Effector memory CD4-positive, alpha-beta T cell (primary cell): Measurements from ENCODE around the gene MPRIP.
"Not testable (repeated sequence)": the region's sequence is repeated elsewhere in the genome, so short reads cannot be mapped to it uniquely, and the experiment has no call there.

ENCODE experiments used
- DNase-seq, 3 donors: peaks; one replicate each; pipeline ENCODE4 v3.0.0-alpha.2; 2020
- H3K27ac ChIP-seq: 2 replicates; pipeline ENCODE4 v1.7.0; 2013; ENCODE audit warnings: mild to moderate bottlenecking, low read length, moderate library complexity; ENCODE audit not compliant: insufficient read depth, poor library complexity, severe bottlenecking
- H3K27me3 ChIP-seq: replicated peaks from 2 replicates; pipeline ENCODE4 v1.7.0; 2013; ENCODE audit warnings: mild to moderate bottlenecking, low read length; ENCODE audit not compliant: insufficient read depth, control insufficient read depth, poor library complexity, severe bottlenecking
- H3K36me3 ChIP-seq: 2 replicates; pipeline ENCODE4 v1.7.0; 2013; ENCODE audit warnings: mild to moderate bottlenecking, low read length, moderate library complexity; ENCODE audit not compliant: control insufficient read depth, insufficient read depth
- H3K4me1 ChIP-seq: 2 replicates; pipeline ENCODE4 v1.7.0; 2013; ENCODE audit warnings: low read length, mild to moderate bottlenecking; ENCODE audit not compliant: control insufficient read depth, insufficient read depth, poor library complexity, severe bottlenecking
- H3K4me3 ChIP-seq: 2 replicates; pipeline ENCODE4 v1.7.0; 2013; ENCODE audit warnings: low read length, low read depth, mild to moderate bottlenecking; ENCODE audit not compliant: insufficient read depth, poor library complexity, severe bottlenecking
- H3K9me3 ChIP-seq: 2 replicates; pipeline ENCODE4 v1.7.0; 2013; ENCODE audit warnings: mild to moderate bottlenecking, low read length, moderate library complexity; ENCODE audit not compliant: control insufficient read depth

MPRIP gene

DNA sequence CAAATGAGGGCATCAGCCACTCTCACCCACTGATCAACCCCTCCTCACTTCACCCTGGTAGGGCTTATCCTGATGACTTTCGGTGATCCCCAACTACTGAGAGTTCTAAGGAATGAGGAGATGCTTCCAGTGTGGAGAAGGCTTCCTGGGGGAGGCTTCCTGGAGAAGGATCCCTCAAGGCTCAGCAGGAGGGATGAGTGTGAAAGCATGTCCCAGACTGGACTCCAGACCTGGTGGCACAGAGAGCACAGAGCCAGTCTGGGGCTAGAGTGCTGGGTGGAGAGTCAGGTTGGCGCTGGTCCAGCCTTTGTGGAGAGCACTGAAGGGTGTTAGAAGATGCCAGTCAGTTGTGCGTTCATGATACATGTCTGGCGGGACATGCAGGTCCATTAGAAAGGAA lies 110.1 kb downstream of the MPRIP start:
- peaks cover 49% of the 10 kb centered on the region for H3K36me3 ChIP-seq
- H3K4me1 ChIP-seq: peaks cover 37% of the 10 kb centered on the region
- no peaks in the 10 kb centered on the region for H3K9me3 ChIP-seq
- no peak overlapping the region for H3K4me3 ChIP-seq
- H3K27me3 ChIP-seq: no peaks in the 10 kb centered on the region
- peak overlapping the region; percentile 41 for H3K27ac ChIP-seq
- DNase-seq: no peak

DNA sequence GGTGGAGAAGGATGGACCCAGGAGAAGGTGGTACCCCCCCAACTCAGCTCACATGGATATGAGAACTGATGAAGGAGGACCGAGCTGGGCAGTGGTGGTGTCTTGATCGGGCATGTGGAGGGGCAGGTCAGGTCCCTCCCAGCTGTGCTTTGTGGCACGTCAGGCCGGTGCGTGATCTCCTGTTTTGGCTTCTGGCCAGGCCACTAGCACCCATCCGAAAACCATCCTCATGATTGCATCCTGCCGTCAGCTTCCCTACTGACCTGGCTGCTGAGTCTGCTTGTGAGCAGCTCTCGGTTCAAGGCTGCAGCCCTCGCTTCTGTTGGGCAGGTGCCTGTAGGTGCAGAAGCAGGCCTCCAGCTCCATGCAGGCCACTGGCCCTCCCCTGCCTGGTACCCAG lies 110.8 kb downstream of the MPRIP start:
- H3K4me1 ChIP-seq: peaks cover 37% of the 10 kb centered on the region
- no peak for DNase-seq
- H3K4me3 ChIP-seq: no peak overlapping the region
- H3K27ac ChIP-seq: no peak overlapping the region
- no peaks in the 10 kb centered on the region for H3K27me3 ChIP-seq
- no peaks in the 10 kb centered on the region for H3K9me3 ChIP-seq
- H3K36me3 ChIP-seq: peaks cover 43% of the 10 kb centered on the region

- H3K4me3 ChIP-seq: no peak overlapping the region
- H3K36me3 ChIP-seq: peaks cover 45% of the 10 kb centered on the region
- no peaks in the 10 kb centered on the region for H3K27me3 ChIP-seq
- DNase-seq: no peak
- no peak overlapping the region for H3K27ac ChIP-seq
- peaks cover 37% of the 10 kb centered on the region for H3K4me1 ChIP-seq
- no peaks in the 10 kb centered on the region for H3K9me3 ChIP-seq
Observed at GRCh38 chr17:17153709-17154108, 111.5 kb downstream of the MPRIP start.

- no peak for DNase-seq
- Histone ChIP-seq H3K27ac (peak overlapping the region; percentile 42), H3K36me3 (peaks cover 53% of the 10 kb centered on the region), H3K4me3 (no peak overlapping the region), H3K9me3 (no peaks in the 10 kb centered on the region), H3K27me3 (no peaks in the 10 kb centered on the region), H3K4me1 (peaks cover 37% of the 10 kb centered on the region)
Observed at GRCh38 chr17:17154556-17154955, 112.3 kb downstream of the MPRIP start.

DNA sequence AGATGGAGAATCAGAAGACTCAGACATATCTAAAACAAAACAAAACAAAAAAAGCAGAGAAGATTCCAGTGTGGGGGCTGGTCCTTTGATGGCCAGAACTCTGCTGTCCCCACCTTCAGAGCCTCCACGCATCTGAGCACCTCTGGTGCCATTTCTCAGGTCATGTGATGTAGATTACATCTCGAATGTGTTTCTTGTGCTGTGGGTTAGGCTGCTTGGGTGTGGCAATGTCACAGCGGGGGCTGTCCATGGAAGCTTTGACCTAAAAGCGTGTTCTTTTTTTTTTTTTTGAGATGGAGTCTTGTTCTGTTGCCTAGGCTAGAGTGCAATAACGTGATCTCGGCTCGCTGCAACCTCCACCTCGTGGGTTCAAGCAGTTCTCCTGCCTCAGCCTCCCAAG lies 112.7 kb downstream of the MPRIP start:
- DNase-seq: no peak
- Histone ChIP-seq H3K27ac (peak overlapping the region; percentile 30), H3K4me3 (no peak overlapping the region), H3K27me3 (no peaks in the 10 kb centered on the region), H3K9me3 (no peaks in the 10 kb centered on the region), H3K4me1 (peaks cover 37% of the 10 kb centered on the region), H3K36me3 (peaks cover 53% of the 10 kb centered on the region)

GRCh38 chr17:17155568-17155967 lies 113.3 kb downstream of the MPRIP start:
- DNase-seq: no peak
- H3K36me3 ChIP-seq: peaks cover 54% of the 10 kb centered on the region
- H3K27me3 ChIP-seq: no peaks in the 10 kb centered on the region
- H3K27ac ChIP-seq: no peak overlapping the region
- H3K9me3 ChIP-seq: no peaks in the 10 kb centered on the region
- H3K4me1 ChIP-seq: peaks cover 37% of the 10 kb centered on the region
- H3K4me3 ChIP-seq: no peak overlapping the region

DNA sequence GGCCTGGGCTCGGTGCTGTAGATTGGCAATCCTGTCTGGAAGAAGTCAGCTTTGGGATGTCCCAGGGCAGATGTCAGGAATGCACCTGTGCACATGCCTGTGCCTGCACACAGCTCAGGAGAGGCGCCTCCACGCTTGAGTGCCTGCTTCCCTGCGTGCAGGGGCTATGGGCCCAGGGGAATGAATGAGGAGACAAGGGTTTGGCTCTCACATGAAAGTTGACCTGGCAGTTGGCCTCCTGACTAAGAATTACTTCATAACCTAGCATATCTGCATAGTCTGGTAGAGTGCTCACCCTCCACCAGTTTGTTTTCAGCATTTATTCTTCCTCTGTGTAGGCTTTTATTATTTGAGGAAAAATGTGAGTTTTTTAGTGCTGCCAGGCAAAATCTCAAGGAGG lies 113.8 kb downstream of the MPRIP start:
- peaks cover 37% of the 10 kb centered on the region for H3K4me1 ChIP-seq
- H3K27ac ChIP-seq: no peak overlapping the region
- no peaks in the 10 kb centered on the region for H3K9me3 ChIP-seq
- H3K27me3 ChIP-seq: no peaks in the 10 kb centered on the region
- H3K36me3 ChIP-seq: peaks cover 55% of the 10 kb centered on the region
- no peak overlapping the region for H3K4me3 ChIP-seq
- DNase-seq: no peak

GRCh38 chr17:17156511-17156910 lies 114.3 kb downstream of the MPRIP start:
- H3K36me3 ChIP-seq: peaks cover 55% of the 10 kb centered on the region
- DNase-seq: no peak
- H3K4me3 ChIP-seq: no peak overlapping the region
- no peak overlapping the region for H3K27ac ChIP-seq
- peaks cover 37% of the 10 kb centered on the region for H3K4me1 ChIP-seq
- H3K9me3 ChIP-seq: no peaks in the 10 kb centered on the region
- H3K27me3 ChIP-seq: no peaks in the 10 kb centered on the region

DNA sequence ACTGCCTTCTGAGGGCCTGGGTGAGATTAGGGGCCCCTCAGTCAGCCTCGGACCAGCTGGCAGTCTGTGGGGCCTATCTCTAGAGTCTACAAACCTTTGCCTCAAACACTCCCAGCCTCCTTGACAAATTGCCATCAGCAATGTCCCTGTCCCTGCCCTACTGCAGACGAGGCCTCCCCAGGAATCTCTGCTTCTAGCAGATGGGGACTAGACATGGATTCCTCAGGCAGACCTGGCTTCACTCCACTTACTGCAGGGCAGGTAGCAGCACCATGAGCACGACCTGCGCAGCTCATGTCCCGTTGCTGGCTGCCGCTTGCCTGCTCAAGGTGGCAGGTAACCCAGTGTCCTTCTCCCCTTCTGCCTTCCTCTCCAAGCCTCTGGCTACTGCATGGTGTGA lies 114.8 kb downstream of the MPRIP start:
- Histone ChIP-seq H3K27me3 (no peaks in the 10 kb centered on the region), H3K9me3 (no peaks in the 10 kb centered on the region), H3K36me3 (peaks cover 59% of the 10 kb centered on the region), H3K27ac (no peak overlapping the region), H3K4me3 (no peak overlapping the region), H3K4me1 (peaks cover 36% of the 10 kb centered on the region)
- DNase-seq: no peak

DNA sequence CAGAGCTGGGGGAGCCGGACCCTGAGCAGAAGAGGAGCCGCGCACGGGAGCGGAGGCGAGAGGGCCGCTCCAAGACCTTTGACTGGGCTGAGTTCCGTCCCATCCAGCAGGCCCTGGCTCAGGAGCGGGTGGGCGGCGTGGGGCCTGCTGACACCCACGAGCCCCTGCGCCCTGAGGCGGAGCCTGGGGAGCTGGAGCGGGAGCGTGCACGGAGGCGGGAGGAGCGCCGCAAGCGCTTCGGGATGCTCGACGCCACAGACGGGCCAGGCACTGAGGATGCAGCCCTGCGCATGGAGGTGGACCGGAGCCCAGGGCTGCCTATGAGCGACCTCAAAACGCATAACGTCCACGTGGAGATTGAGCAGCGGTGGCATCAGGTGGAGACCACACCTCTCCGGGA lies 116.2 kb downstream of the MPRIP start:
- not testable (repeated sequence) for DNase-seq, H3K9me3 ChIP-seq, H3K4me3 ChIP-seq, H3K27me3 ChIP-seq, H3K27ac ChIP-seq
- Histone ChIP-seq H3K4me1 (peaks cover 23% of the 10 kb centered on the region), H3K36me3 (peaks cover 73% of the 10 kb centered on the region)

DNA sequence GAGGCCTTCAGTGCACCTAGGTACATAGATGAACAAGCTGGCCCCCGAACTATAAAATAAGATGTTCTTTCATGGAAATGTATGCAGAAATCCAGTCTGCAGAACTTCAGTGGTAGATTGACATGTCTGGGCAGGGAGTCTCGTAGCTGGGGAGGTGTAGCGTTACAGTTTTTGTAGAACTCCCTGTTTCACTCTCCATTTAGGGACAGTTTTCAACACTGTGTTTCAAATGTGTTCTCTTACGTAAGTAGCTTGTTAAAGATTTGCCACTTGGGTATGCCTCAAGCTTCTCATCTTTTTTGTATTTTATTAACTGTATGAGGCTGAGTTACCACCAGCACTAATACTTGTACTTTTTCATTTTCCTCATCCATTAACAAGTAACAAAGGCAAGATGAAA lies 117.3 kb downstream of the MPRIP start:
- H3K27ac ChIP-seq: no peak overlapping the region
- H3K27me3 ChIP-seq: no peaks in the 10 kb centered on the region
- no peaks in the 10 kb centered on the region for H3K9me3 ChIP-seq
- peaks cover 12% of the 10 kb centered on the region for H3K4me1 ChIP-seq
- H3K36me3 ChIP-seq: peaks cover 80% of the 10 kb centered on the region
- no peak for DNase-seq
- H3K4me3 ChIP-seq: no peak overlapping the region
